ENCODE data around the gene MTPN.

The MTPN gene

GRCh38 chr7:135918134-135918533 is 59.0 kb downstream of the MTPN start:
- ChIA-PET POLR2A (no interaction called here), CTCF (no interaction called here)
- TF ChIP-seq, protein P1, sequence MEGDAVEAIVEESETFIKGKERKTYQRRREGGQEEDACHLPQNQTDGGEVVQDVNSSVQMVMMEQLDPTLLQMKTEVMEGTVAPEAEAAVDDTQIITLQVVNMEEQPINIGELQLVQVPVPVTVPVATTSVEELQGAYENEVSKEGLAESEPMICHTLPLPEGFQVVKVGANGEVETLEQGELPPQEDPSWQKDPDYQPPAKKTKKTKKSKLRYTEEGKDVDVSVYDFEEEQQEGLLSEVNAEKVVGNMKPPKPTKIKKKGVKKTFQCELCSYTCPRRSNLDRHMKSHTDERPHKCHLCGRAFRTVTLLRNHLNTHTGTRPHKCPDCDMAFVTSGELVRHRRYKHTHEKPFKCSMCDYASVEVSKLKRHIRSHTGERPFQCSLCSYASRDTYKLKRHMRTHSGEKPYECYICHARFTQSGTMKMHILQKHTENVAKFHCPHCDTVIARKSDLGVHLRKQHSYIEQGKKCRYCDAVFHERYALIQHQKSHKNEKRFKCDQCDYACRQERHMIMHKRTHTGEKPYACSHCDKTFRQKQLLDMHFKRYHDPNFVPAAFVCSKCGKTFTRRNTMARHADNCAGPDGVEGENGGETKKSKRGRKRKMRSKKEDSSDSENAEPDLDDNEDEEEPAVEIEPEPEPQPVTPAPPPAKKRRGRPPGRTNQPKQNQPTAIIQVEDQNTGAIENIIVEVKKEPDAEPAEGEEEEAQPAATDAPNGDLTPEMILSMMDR (IDR thresholded peaks at IDR 0.05; ENCODE audit: control extremely low read depth, extremely low read depth, low read depth, missing control alignments), result no peak
- DNase-seq (ENCODE audit: extremely low spot score), result no peak

GRCh38 chr7:135917721-135918120 is 59.4 kb downstream of the MTPN start:
- DNase-seq (ENCODE audit: extremely low spot score), result no peak
- CTCF ChIA-PET, result no interaction called here
- TF ChIP-seq, protein P1 (IDR thresholded peaks at IDR 0.05; ENCODE audit: control extremely low read depth, extremely low read depth, low read depth, missing control alignments), result no peak
- POLR2A ChIA-PET, result no interaction called here

DNA sequence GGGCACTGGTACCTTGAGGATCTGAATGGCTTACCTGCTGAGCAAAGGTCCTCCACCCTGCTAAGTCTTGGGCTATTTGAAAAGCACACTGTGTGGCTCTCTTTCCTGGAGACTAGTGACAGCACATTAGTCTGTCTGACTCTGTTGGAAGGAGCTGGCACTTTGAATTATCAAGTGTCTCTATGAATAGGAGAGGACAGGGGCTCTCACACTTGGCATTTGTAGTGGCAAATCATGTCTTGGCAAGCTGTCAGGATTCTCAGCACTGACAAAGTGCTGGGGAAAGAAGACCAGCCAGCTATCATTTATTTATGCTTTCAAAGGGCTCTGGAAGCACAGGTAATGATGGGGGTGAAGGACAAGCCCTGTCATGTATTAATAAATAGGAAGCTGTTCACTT is 62.8 kb downstream of the MTPN start:
- CTCF ChIA-PET, result interaction anchor here (1.1 kb wide), 1 partner anchor 22 kb away, joined by 3 read pairs; no protein-coding TSS in a partner anchor
- DNase-seq (ENCODE audit: extremely low spot score), result no peak
- TF ChIP-seq, protein P1 (IDR thresholded peaks at IDR 0.05; ENCODE audit: control extremely low read depth, extremely low read depth, low read depth, missing control alignments), result no peak
- POLR2A ChIA-PET, result no interaction called here

- TF ChIP-seq, protein P1 (IDR thresholded peaks at IDR 0.05; ENCODE audit: control extremely low read depth, extremely low read depth, low read depth, missing control alignments), result no peak
- no peak for DNase-seq (ENCODE audit: extremely low spot score)
- ChIA-PET CTCF (no interaction called here), POLR2A (no interaction called here)
Observed at GRCh38 chr7:135913404-135913803, 63.8 kb downstream of the MTPN start.

- TF ChIP-seq, protein P1 (IDR thresholded peaks at IDR 0.05; ENCODE audit: control extremely low read depth, extremely low read depth, low read depth, missing control alignments), result no peak
- CTCF ChIA-PET, result interaction anchor here (1.1 to 1.8 kb wide), 5 partner anchors 9 to 110 kb away, joined by 3 to 5 read pairs (median 4); no protein-coding TSS in a partner anchor
Observed at GRCh38 chr7:135911099-135911498, 66.1 kb downstream of the MTPN start.

GRCh38 chr7:135910393-135911036 is 66.6 kb downstream of the MTPN start:
- ChIA-PET POLR2A (no interaction called here), CTCF (interaction anchor here (1.1 to 1.8 kb wide), 6 partner anchors 10 to 109 kb away, joined by 3 to 5 read pairs (median 4); no protein-coding TSS in a partner anchor)
- no peak for DNase-seq (ENCODE audit: extremely low spot score)
- TF ChIP-seq, protein P1 (IDR thresholded peaks at IDR 0.05; ENCODE audit: control extremely low read depth, extremely low read depth, low read depth, missing control alignments), result no peak

More at GRCh38 chr7:135911099-135911498, 66.1 kb downstream of the MTPN start:
- DNase-seq (ENCODE audit: extremely low spot score), result no peak
- POLR2A ChIA-PET, result no interaction called here
